AG04450 (cell line): Measurements from ENCODE around the gene BPHL. TPM values are rescaled to one million over a fixed set of nuclear protein-coding genes. Genes with fewer than 3 reads are reported as not detected.
"Not testable (repeated sequence)": the region's sequence is repeated elsewhere in the genome, so short reads cannot be mapped to it uniquely, and the experiment has no call there.

ENCODE experiments used
- CTCF ChIA-PET: fragments of 300-600, 350-600 bp; formaldehyde crosslinking; extraction: SDS; loops from one replicate; lab custom pipeline; 2022; ENCODE audit warnings: antibody characterized with exemption, inconsistent platforms; lab: Charles Lee
- POLR2A ChIA-PET: fragments of 350-600 bp; formaldehyde crosslinking; extraction: SDS; loops from one replicate; lab custom pipeline; 2021; ENCODE audit warnings: antibody characterized with exemption, inconsistent platforms; lab: Yijun Ruan, JAX
- DNase-seq: peaks from one replicate; pipeline ENCODE4 v3.0.0-alpha.2; 2011; ENCODE audit warnings: low read depth, low spot score
- H3K27ac ChIP-seq: one replicate; pipeline ENCODE4 v1.5.1; 2012; ENCODE audit warnings: low read depth, low read length, control low read depth
- H3K27me3 ChIP-seq: one replicate; pipeline ENCODE4 v1.6.0; 2012; ENCODE audit warnings: low read length; ENCODE audit not compliant: control insufficient read depth, insufficient read depth
- H3K4me3 ChIP-seq: 2 replicates; pipeline ENCODE4 v1.5.1; 2011; ENCODE audit warnings: mild to moderate bottlenecking, low read depth, low read length, control low read depth
- H3K9me3 ChIP-seq: 2 replicates; pipeline ENCODE4 v1.5.1; 2012; ENCODE audit warnings: low read length; ENCODE audit not compliant: control insufficient read depth, insufficient read depth
- polyA plus RNA-seq: library from polyadenylated mRNA; depleted of rRNA; stranded (reverse); fragments of >200 nt; gene quantifications from 2 replicates; pipeline ENCODE4 v1.2.3, GENCODE V29; 2011
- TF ChIP-seq, protein P1 (sequence below): IDR thresholded peaks from 2 replicates; pipeline ENCODE4 v1.5.1; 2011; ENCODE audit warnings: low read depth, low read length, control low read depth, inconsistent platforms

BPHL gene
- polyA plus RNA-seq, 1 experiment: 24.4 TPM

GRCh38 chr6:3076320-3076719 is 42.2 kb upstream of the BPHL start:
- ChIA-PET POLR2A (interaction anchor here (0.7 kb wide), 1 partner anchor 92 kb away, joined by 6 read pairs; no protein-coding TSS in a partner anchor), CTCF (interaction anchor here (0.6 to 1.1 kb wide), 2 partner anchors 50 to 51 kb away, joined by 5 to 6 read pairs; no protein-coding TSS in a partner anchor)
- Histone ChIP-seq H3K27ac (no peak overlapping the region), H3K9me3 (no peaks in the 10 kb centered on the region), H3K27me3 (no peaks in the 10 kb centered on the region), H3K4me3 (no peak overlapping the region)
- TF ChIP-seq, protein P1, sequence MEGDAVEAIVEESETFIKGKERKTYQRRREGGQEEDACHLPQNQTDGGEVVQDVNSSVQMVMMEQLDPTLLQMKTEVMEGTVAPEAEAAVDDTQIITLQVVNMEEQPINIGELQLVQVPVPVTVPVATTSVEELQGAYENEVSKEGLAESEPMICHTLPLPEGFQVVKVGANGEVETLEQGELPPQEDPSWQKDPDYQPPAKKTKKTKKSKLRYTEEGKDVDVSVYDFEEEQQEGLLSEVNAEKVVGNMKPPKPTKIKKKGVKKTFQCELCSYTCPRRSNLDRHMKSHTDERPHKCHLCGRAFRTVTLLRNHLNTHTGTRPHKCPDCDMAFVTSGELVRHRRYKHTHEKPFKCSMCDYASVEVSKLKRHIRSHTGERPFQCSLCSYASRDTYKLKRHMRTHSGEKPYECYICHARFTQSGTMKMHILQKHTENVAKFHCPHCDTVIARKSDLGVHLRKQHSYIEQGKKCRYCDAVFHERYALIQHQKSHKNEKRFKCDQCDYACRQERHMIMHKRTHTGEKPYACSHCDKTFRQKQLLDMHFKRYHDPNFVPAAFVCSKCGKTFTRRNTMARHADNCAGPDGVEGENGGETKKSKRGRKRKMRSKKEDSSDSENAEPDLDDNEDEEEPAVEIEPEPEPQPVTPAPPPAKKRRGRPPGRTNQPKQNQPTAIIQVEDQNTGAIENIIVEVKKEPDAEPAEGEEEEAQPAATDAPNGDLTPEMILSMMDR: no peak
- DNase-seq: no peak

GRCh38 chr6:3077430-3077829 is 41.1 kb upstream of the BPHL start:
- ChIA-PET POLR2A (no interaction called here), CTCF (no interaction called here)
- DNase-seq: no peak
- H3K27ac ChIP-seq: no peak overlapping the region
- no peak overlapping the region for H3K4me3 ChIP-seq
- H3K27me3 ChIP-seq: no peaks in the 10 kb centered on the region
- H3K9me3 ChIP-seq: no peaks in the 10 kb centered on the region
- TF ChIP-seq, protein P1: no peak

DNA sequence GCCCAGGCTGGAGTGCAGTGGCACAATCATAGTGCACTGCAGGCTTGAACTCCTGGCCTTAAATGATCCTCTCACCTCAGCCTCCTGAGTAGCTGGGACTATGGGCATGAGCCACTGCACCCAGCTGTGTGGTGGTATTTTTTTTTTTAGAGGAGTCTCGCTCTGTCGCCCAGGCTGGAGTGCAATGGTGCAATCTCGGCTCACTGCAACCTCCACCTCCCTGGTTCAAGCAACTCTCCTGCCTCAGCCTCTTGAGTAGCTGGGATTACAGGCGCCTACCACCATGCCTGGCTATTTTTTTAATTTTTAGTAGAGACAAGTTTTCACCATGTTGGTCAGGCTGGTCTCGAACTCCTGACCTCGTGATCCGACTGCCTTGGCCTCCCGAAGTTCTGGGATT is 39.6 kb upstream of the BPHL start:
- H3K27ac ChIP-seq, H3K9me3 ChIP-seq, POLR2A ChIA-PET, H3K4me3 ChIP-seq, DNase-seq, H3K27me3 ChIP-seq: not testable (repeated sequence)
- CTCF ChIA-PET: interaction anchor here (0.6 to 0.9 kb wide), 2 partner anchors 9 to 17 kb away, joined by 3 read pairs; no protein-coding TSS in a partner anchor

GRCh38 chr6:3079682-3080081 is 38.8 kb upstream of the BPHL start:
- Histone ChIP-seq H3K4me3 (no peak overlapping the region), H3K9me3 (no peaks in the 10 kb centered on the region), H3K27ac (no peak overlapping the region), H3K27me3 (no peaks in the 10 kb centered on the region)
- CTCF ChIA-PET: no interaction called here
- POLR2A ChIA-PET: no interaction called here
- TF ChIP-seq, protein P1: no peak
- no peak for DNase-seq

DNA sequence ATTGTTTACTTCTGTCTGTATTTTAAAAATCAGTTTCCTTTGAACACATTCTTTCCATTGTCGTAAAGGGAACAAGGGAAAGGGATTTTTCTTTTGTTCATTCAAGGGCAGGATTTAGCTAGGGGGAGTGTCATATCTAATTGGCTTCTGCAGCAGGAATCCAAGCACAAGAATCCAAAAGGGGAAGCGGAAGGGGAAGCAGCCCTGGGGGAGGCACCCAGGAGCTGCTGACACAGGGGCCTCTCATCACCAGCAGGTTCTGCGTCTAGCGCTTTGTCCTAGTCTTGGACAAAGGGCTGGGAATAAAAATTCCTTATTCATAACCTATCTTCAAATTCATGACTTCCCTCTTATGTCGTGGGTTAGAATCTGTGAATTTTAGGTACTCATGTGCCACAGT is 36.6 kb upstream of the BPHL start:
- Histone ChIP-seq H3K27me3 (no peaks in the 10 kb centered on the region), H3K27ac (no peak overlapping the region), H3K9me3 (no peaks in the 10 kb centered on the region), H3K4me3 (no peak overlapping the region)
- CTCF ChIA-PET: no interaction called here
- POLR2A ChIA-PET: no interaction called here
- TF ChIP-seq, protein P1: no peak
- DNase-seq: no peak
